Ascending aorta (tissue), 2 donors: ENCODE measurements around the gene EPB41L2. TPM values are rescaled to one million over a fixed set of nuclear protein-coding genes. Genes with fewer than 3 reads are reported as not detected.

Source experiments
- DNase-seq, 2 donors: peaks; one replicate each; pipeline ENCODE4 v3.0.0-alpha.2; 2019; ENCODE audit warnings: low spot score in 2 of 2
- H3K27ac ChIP-seq, 2 donors: fragments of 200-600 bp; sonication (generic); one replicate each; pipeline ENCODE4 v1.5.1; 2016 to 2017; ENCODE audit warnings: mild to moderate bottlenecking in 1 of 2
- H3K27me3 ChIP-seq: fragments of 200-600 bp; sonication (generic); one replicate; pipeline ENCODE4 v1.5.1; 2017
- H3K36me3 ChIP-seq, 2 donors: fragments of 200-600 bp; sonication (generic); one replicate each; pipeline ENCODE4 v1.5.1; 2016
- H3K4me1 ChIP-seq, 2 donors: fragments of 200-600 bp; sonication (generic); one replicate each; pipeline ENCODE4 v1.5.1; 2016 to 2017; ENCODE audit warnings: mild to moderate bottlenecking in 1 of 2
- H3K4me3 ChIP-seq, 2 donors: fragments of 200-600 bp; sonication (generic); one replicate each; pipeline ENCODE4 v1.5.1; 2016 to 2017; ENCODE audit warnings: mild to moderate bottlenecking in 1 of 2
- H3K9me3 ChIP-seq, 2 donors: fragments of 200-600 bp; sonication (generic); one replicate each; pipeline ENCODE4 v1.5.1; 2016
- intact Hi-C: fragments of 100-400 bp; cut with DNase I; formaldehyde crosslinking; loops from one replicate; pipeline ENCODE4 v1.15.1; 2023
- total RNA-seq: library from RNA; depleted of rRNA; stranded (reverse); fragments of >200 nt; gene quantifications from one replicate; pipeline ENCODE4 v1.1.0, GENCODE V29; 2016
- TF ChIP-seq, protein P1 (sequence below), 3 experiments: fragments of 200-600 bp in 2 of 3; fragments of 450-650 bp in 1 of 3; sonication (generic) in 2 of 3; IDR thresholded peaks; one replicate each; pipeline ENCODE4 v1.5.1; 2016 to 2019; ENCODE audit warnings: antibody characterized with exemption in 3 of 3, mild to moderate bottlenecking in 1 of 3, moderate library complexity in 1 of 3

EPB41L2 gene
- total RNA-seq, 1 donor from 2014 or later, result 163 TPM

- intact Hi-C loops, result no loop called here
- peaks cover 0 to 6% of the 10 kb centered on the region in 2 donors for H3K4me1 ChIP-seq
Measured at GRCh38 chr6:131054392-131055250, 8.4 kb downstream of the EPB41L2 start.

GRCh38 chr6:131053546-131054240, 9.4 kb downstream of the EPB41L2 start:
- Histone ChIP-seq H3K4me1 (peaks cover 0 to 6% of the 10 kb centered on the region in 2 donors), H3K27me3 (no peaks in the 10 kb centered on the region), H3K27ac (no peak overlapping the region), H3K4me3 (no peak overlapping the region), H3K9me3 (peaks cover 24 to 27% of the 10 kb centered on the region in 2 donors), H3K36me3 (no peaks in the 10 kb centered on the region)
- no peak for DNase-seq
- intact Hi-C loops, result no loop called here
- TF ChIP-seq, protein P1, sequence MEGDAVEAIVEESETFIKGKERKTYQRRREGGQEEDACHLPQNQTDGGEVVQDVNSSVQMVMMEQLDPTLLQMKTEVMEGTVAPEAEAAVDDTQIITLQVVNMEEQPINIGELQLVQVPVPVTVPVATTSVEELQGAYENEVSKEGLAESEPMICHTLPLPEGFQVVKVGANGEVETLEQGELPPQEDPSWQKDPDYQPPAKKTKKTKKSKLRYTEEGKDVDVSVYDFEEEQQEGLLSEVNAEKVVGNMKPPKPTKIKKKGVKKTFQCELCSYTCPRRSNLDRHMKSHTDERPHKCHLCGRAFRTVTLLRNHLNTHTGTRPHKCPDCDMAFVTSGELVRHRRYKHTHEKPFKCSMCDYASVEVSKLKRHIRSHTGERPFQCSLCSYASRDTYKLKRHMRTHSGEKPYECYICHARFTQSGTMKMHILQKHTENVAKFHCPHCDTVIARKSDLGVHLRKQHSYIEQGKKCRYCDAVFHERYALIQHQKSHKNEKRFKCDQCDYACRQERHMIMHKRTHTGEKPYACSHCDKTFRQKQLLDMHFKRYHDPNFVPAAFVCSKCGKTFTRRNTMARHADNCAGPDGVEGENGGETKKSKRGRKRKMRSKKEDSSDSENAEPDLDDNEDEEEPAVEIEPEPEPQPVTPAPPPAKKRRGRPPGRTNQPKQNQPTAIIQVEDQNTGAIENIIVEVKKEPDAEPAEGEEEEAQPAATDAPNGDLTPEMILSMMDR (IDR thresholded peaks at IDR 0.05), result no peak

More at GRCh38 chr6:131054392-131055250, 8.4 kb downstream of the EPB41L2 start:
- no peak for DNase-seq
- no peak overlapping the region for H3K27ac ChIP-seq
- no peak overlapping the region for H3K4me3 ChIP-seq
- TF ChIP-seq, protein P1 (IDR thresholded peaks at IDR 0.05), result no peak
- no peaks in the 10 kb centered on the region for H3K36me3 ChIP-seq
- peaks cover 24 to 27% of the 10 kb centered on the region in 2 donors for H3K9me3 ChIP-seq
- H3K27me3 ChIP-seq, result no peaks in the 10 kb centered on the region

DNA sequence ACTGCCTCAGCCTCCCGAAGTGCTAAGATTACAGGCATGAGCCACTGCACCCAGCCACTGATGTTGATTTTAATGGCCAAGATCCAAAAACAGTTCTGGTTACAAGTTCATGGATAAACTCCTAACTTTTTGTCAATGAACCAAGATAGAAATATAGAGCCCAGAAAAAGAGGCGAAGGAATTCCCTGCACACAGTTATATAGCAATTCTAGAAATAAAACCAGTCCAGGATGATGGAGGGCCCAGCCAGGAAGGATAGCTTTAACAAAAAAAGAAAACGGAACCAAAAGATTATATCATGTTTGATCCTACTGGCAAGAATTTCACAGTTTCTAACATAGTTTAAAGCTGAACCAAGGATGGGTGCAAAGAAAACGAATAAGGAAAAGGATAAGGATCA, 10.9 kb downstream of the EPB41L2 start:
- intact Hi-C loops, result no loop called here
- TF ChIP-seq, protein P1 (IDR thresholded peaks at IDR 0.05), result no peak
- no peak overlapping the region for H3K27ac ChIP-seq
- DNase-seq, result no peak
- peaks cover 24 to 27% of the 10 kb centered on the region in 2 donors for H3K9me3 ChIP-seq
- peaks cover 0 to 6% of the 10 kb centered on the region in 2 donors for H3K4me1 ChIP-seq
- H3K4me3 ChIP-seq, result no peak overlapping the region
- no peaks in the 10 kb centered on the region for H3K36me3 ChIP-seq
- no peaks in the 10 kb centered on the region for H3K27me3 ChIP-seq

GRCh38 chr6:131051341-131051740, 11.7 kb downstream of the EPB41L2 start:
- Histone ChIP-seq H3K36me3 (no peaks in the 10 kb centered on the region), H3K4me3 (no peak overlapping the region), H3K9me3 (peaks cover 24 to 27% of the 10 kb centered on the region in 2 donors), H3K27ac (no peak overlapping the region), H3K4me1 (peaks cover 0 to 6% of the 10 kb centered on the region in 2 donors), H3K27me3 (no peaks in the 10 kb centered on the region)
- TF ChIP-seq, protein P1 (IDR thresholded peaks at IDR 0.05), result no peak
- intact Hi-C loops, result no loop called here
- DNase-seq, result no peak

DNA sequence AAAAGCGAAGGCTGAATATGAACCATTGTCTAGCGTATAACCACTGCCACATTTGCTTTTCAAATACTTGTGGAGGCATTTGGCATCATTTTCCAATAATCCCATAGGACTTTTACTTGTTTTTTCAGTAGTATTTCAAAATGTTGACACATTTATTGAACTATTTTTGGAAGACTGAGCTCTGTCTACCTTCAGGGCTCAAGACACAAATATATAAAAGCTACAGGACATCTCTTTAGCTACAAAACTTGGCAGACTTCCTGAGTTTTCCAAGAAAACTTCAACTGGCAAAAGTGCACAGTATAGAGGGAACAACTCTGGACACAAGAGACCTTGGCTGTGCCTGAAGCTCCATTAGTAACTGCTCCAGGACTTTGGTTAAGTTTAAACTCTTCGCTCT, 13.4 kb downstream of the EPB41L2 start:
- Histone ChIP-seq H3K9me3 (peaks cover 11 to 15% of the 10 kb centered on the region in 2 donors), H3K27ac (peak overlapping the region in 1 of 2 donors; percentile 20)
- intact Hi-C loops, result no loop called here

More for the DNA sequence above, 13.4 kb downstream of the EPB41L2 start:
- TF ChIP-seq, protein P1 (IDR thresholded peaks at IDR 0.05), result no peak
- no peak for DNase-seq
- H3K4me3 ChIP-seq, result no peak overlapping the region
- H3K27me3 ChIP-seq, result no peaks in the 10 kb centered on the region
- H3K4me1 ChIP-seq, result peaks cover 0 to 6% of the 10 kb centered on the region in 2 donors
- H3K36me3 ChIP-seq, result no peaks in the 10 kb centered on the region
